ENCODE results near the gene SPEG. TPM values are rescaled to one million over a fixed set of nuclear protein-coding genes. Genes with fewer than 3 reads are reported as not detected.

SPEG gene
- total and polyA plus RNA-seq, 2 of the 13 experiments (the other 11 are each of a cell fraction or from before 2014, with no cell fraction given): 0.18 to 0.24 TPM

GRCh38 chr2:219543596-219544358, 109.1 kb downstream of the SPEG start, which contains the start of the genes CHPF and TMEM198 (continued):
- TF ChIP-seq MLXIP (CRISPR knock-in tag; IDR thresholded peaks at IDR 0.05; ENCODE audit: borderline replicate concordance) (peak; percentile 80; the same call in 1 of the 2 replicates), PITX1 (CRISPR knock-in tag; IDR thresholded peaks at IDR 0.05) (peak; percentile 56), ZNF30 (CRISPR knock-in tag; IDR thresholded peaks at IDR 0.05) (no peak), RARA (CRISPR knock-in tag; IDR thresholded peaks at IDR 0.05) (peak; percentile 55; the same call in 1 of the 2 replicates), ARID4A (CRISPR knock-in tag; IDR thresholded peaks at IDR 0.05; ENCODE audit: borderline replicate concordance) (peak; percentile 95), ZNF691 (CRISPR knock-in tag; IDR thresholded peaks at IDR 0.05; ENCODE audit: borderline replicate concordance, low read depth) (peak; percentile 51; the same call in 1 of the 2 replicates), ZNF614 (CRISPR knock-in tag; IDR thresholded peaks at IDR 0.05; ENCODE audit: borderline replicate concordance) (peak; percentile 72; the same call in 1 of the 2 replicates), ZNF768 (CRISPR knock-in tag; IDR thresholded peaks at IDR 0.05) (peak; percentile 56; the same call in 1 of the 2 replicates), NFE2 (CRISPR knock-in tag; IDR thresholded peaks at IDR 0.05) (0 out of 2 replicates have a peak, but pooled peaks have one; percentile 25), RFXANK (CRISPR knock-in tag; IDR thresholded peaks at IDR 0.05) (peak; percentile 76; the same call in 1 of the 2 replicates), ZNF333 (CRISPR knock-in tag; IDR thresholded peaks at IDR 0.05; ENCODE audit: borderline replicate concordance) (no peak; the same call in 1 of the 2 replicates), ZBTB21 (CRISPR knock-in tag; IDR thresholded peaks at IDR 0.05) (peak; percentile 99), GATAD1 (CRISPR knock-in tag; IDR thresholded peaks at IDR 0.05) (peak; percentile 89), CCDC6 (CRISPR knock-in tag; IDR thresholded peaks at IDR 0.05) (peak; percentile 74; the same call in 1 of the 2 replicates), ZNF672 (CRISPR knock-in tag; IDR thresholded peaks at IDR 0.05) (no peak), NCOR1 (IDR thresholded peaks at IDR 0.05; ENCODE audit: borderline replicate concordance, low read length) (peak; percentile 65; the same call in 1 of the 2 replicates), MATR3 (CRISPR knock-in tag; IDR thresholded peaks at IDR 0.05) (no peak), GLMP (CRISPR knock-in tag; IDR thresholded peaks at IDR 0.05; ENCODE audit: borderline replicate concordance) (no peak), ZBTB7A (CRISPR knock-in tag; IDR thresholded peaks at IDR 0.05) (peak; percentile 99), ZNF773 (CRISPR knock-in tag; IDR thresholded peaks at IDR 0.05; ENCODE audit: borderline replicate concordance) (peak; percentile 94), HOXA9 (CRISPR knock-in tag; IDR thresholded peaks at IDR 0.05; ENCODE audit: borderline replicate concordance) (no peak; the same call in 1 of the 2 replicates)
